ENCODE results near the gene MRPL48. TPM values are rescaled to one million over a fixed set of nuclear protein-coding genes. Genes with fewer than 3 reads are reported as not detected.
"Not testable (repeated sequence)": the region's sequence is repeated elsewhere in the genome, so short reads cannot be mapped to it uniquely, and the experiment has no call there.

Gene MRPL48
- total RNA-seq = 10 to 100 TPM; 37.5 to 58.5 TPM
- 10 to 100 TPM; 39.4 to 41.5 TPM for polyA plus RNA-seq (ENCODE audit: insufficient read length in 2 of 2)
- long read RNA-seq, donor 1, transcript MRPL48-201 (8 exons, 1,536 nt) = major isoform, 18 of 30 reads
- long read RNA-seq, donor 1, partial matches to known transcripts = 6 of 30 reads
- long read RNA-seq, donor 1, other reads (novel, unspliced or antisense) = 0 of 30 reads
- long read RNA-seq, donor 2, transcript MRPL48-201 (8 exons, 1,536 nt) = major isoform, 6 of 6 reads
- long read RNA-seq, donor 2, partial matches to known transcripts = 0 of 6 reads
- long read RNA-seq, donor 2, other reads (novel, unspliced or antisense) = 0 of 6 reads
- long read RNA-seq, donor 3, transcript MRPL48-201 (8 exons, 1,536 nt) = major isoform, 11 of 15 reads
- long read RNA-seq, donor 3, partial matches to known transcripts = 0 of 15 reads
- long read RNA-seq, donor 3, other reads (novel, unspliced or antisense) = 0 of 15 reads
- long read RNA-seq, donor 4, transcript MRPL48-201 (8 exons, 1,536 nt) = major isoform, 24 of 31 reads
- long read RNA-seq, donor 4, partial matches to known transcripts = 5 of 31 reads
- long read RNA-seq, donor 4, other reads (novel, unspliced or antisense) = 0 of 31 reads

DNA sequence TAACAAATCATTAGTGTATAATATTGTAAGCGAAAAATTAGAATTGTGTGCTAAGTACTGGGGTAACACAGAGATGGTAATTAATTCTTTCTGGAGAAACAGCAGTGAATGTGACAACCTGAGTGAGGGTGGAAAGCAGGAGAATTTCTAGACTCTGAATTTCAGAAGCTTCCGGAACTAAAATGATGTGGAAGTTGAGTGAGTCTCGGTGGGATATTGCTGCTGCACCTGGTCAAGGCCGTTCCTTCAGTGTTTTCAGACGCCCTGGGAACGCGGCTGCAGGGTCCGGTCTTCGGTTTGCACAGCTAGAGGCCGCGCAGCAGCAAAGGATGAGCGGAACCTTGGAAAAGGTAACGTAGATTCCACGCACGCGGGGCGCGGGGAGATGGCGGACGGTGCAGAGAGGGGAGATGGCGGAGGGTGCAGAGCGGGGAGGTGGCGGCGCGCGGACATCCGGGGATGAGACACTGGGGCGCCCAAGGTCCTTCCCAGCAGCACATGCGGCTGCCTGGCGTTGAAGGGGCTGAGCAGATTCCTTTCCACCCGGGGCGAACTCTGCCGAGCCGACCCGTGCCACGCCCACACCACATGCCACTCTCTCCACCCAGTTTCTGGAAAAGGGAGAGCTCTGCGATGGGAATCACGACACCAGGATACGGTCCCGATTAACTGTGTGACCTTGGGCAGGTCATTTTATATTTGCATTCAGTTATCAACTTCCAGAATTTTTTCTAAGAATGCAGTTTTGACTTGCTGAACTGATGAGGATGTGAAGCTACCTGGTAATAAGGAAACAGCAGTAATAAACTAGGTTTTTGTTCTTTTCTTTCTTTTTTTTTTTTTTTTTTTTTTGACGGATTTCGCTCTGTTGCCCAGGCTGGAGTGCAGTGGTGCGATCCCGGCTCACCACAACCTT, at the start of gene MRPL48:
Gene MRPL48, plus strand, starts transcription at position 232 of the 916 bp plus-strand sequence. Its CDS starts 98 bp downstream, at position 330.
- under 1% methylated on average over 36 of the region's 44 CpGs for WGBS (ENCODE audit: insufficient coverage)
- Histone ChIP-seq H3K4me3 (ENCODE audit: low read depth, low read length) (peak within 1 kb of the TSS; percentile 98), H3K27me3 (ENCODE audit: control insufficient read depth, insufficient read depth, low read length) (no peaks in the 10 kb centered on the region), H3K27ac (ENCODE audit: low read depth, low read length) (peak within 1 kb of the TSS; percentile 98), H3K9me3 (ENCODE audit: control insufficient read depth, insufficient read depth, low read length) (no peaks in the 10 kb centered on the region), H3K36me3 (ENCODE audit: control insufficient read depth, insufficient read depth, low read length) (no peaks in the 10 kb centered on the region), H3K4me1 (ENCODE audit: control insufficient read depth, insufficient read depth, low read length) (peaks cover 14% of the 10 kb centered on the region)
- DNase-seq (ENCODE audit: low read depth in 4 of 6, low spot score in 6 of 6) = peak; percentile 81 to 98 (median 86)

- H3K4me3 ChIP-seq (ENCODE audit: low read depth, low read length) = no peak overlapping the region
- H3K4me1 ChIP-seq (ENCODE audit: control insufficient read depth, insufficient read depth, low read length) = no peaks in the 10 kb centered on the region
- DNase-seq (ENCODE audit: low read depth in 4 of 6, low spot score in 6 of 6) = no peak
- H3K9me3 ChIP-seq (ENCODE audit: control insufficient read depth, insufficient read depth, low read length) = no peaks in the 10 kb centered on the region
- H3K27me3 ChIP-seq (ENCODE audit: control insufficient read depth, insufficient read depth, low read length) = no peaks in the 10 kb centered on the region
- 100% methylated on average over 2 of the region's 7 CpGs for WGBS (ENCODE audit: insufficient coverage)
- no peaks in the 10 kb centered on the region for H3K36me3 ChIP-seq (ENCODE audit: control insufficient read depth, insufficient read depth, low read length)
- no peak overlapping the region for H3K27ac ChIP-seq (ENCODE audit: low read depth, low read length)
Measured at GRCh38 chr11:73743045-73743444, 44.6 kb upstream of the MRPL48 start.

GRCh38 chr11:73746701-73747100, 41.0 kb upstream of the MRPL48 start:
- H3K36me3 ChIP-seq (ENCODE audit: control insufficient read depth, insufficient read depth, low read length) = no peaks in the 10 kb centered on the region
- no peak overlapping the region for H3K4me3 ChIP-seq (ENCODE audit: low read depth, low read length)
- WGBS (ENCODE audit: insufficient coverage) = 80% methylated on average over 1 of the region's 13 CpGs
- H3K9me3 ChIP-seq (ENCODE audit: control insufficient read depth, insufficient read depth, low read length) = no peaks in the 10 kb centered on the region
- DNase-seq (ENCODE audit: low read depth in 4 of 6, low spot score in 6 of 6) = no peak
- H3K27ac ChIP-seq (ENCODE audit: low read depth, low read length) = no peak overlapping the region
- H3K27me3 ChIP-seq (ENCODE audit: control insufficient read depth, insufficient read depth, low read length) = no peaks in the 10 kb centered on the region
- no peaks in the 10 kb centered on the region for H3K4me1 ChIP-seq (ENCODE audit: control insufficient read depth, insufficient read depth, low read length)

DNA sequence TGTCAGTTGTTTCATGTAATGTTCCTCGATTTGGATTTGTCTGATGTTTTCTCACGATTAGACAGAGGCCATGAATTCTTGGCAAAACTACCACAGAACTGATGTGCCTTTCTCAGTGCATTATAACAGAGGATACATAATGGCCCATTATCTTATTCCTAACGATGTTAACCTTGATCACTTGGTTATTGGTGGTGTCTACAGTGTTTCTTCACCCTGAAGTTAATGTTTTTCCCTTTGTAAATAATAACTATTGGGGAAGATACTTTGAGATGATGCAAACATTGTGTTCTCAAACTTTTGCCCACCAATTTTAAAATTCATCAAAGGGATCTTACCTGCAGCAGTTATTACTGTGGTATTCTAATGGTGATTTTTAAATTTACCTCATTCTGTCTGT, 39.9 kb upstream of the MRPL48 start:
- Histone ChIP-seq H3K4me1 (ENCODE audit: control insufficient read depth, insufficient read depth, low read length) (peaks cover 5% of the 10 kb centered on the region), H3K4me3 (ENCODE audit: low read depth, low read length) (no peak overlapping the region), H3K9me3 (ENCODE audit: control insufficient read depth, insufficient read depth, low read length) (no peaks in the 10 kb centered on the region), H3K36me3 (ENCODE audit: control insufficient read depth, insufficient read depth, low read length) (no peaks in the 10 kb centered on the region), H3K27me3 (ENCODE audit: control insufficient read depth, insufficient read depth, low read length) (no peaks in the 10 kb centered on the region), H3K27ac (ENCODE audit: low read depth, low read length) (no peak overlapping the region)
- DNase-seq (ENCODE audit: low read depth in 4 of 6, low spot score in 6 of 6) = no peak
- no CpG with 5 or more reads among the region's 3 CpGs for WGBS (ENCODE audit: insufficient coverage)

GRCh38 chr11:73748300-73748699, 39.4 kb upstream of the MRPL48 start:
- Histone ChIP-seq H3K27ac (ENCODE audit: low read depth, low read length) (no peak overlapping the region), H3K27me3 (ENCODE audit: control insufficient read depth, insufficient read depth, low read length) (no peaks in the 10 kb centered on the region), H3K36me3 (ENCODE audit: control insufficient read depth, insufficient read depth, low read length) (no peaks in the 10 kb centered on the region), H3K9me3 (ENCODE audit: control insufficient read depth, insufficient read depth, low read length) (no peaks in the 10 kb centered on the region), H3K4me3 (ENCODE audit: low read depth, low read length) (no peak overlapping the region), H3K4me1 (ENCODE audit: control insufficient read depth, insufficient read depth, low read length) (peaks cover 9% of the 10 kb centered on the region)
- no CpG with 5 or more reads among the region's 5 CpGs for WGBS (ENCODE audit: insufficient coverage)
- no peak for DNase-seq (ENCODE audit: low read depth in 4 of 6, low spot score in 6 of 6)

DNA sequence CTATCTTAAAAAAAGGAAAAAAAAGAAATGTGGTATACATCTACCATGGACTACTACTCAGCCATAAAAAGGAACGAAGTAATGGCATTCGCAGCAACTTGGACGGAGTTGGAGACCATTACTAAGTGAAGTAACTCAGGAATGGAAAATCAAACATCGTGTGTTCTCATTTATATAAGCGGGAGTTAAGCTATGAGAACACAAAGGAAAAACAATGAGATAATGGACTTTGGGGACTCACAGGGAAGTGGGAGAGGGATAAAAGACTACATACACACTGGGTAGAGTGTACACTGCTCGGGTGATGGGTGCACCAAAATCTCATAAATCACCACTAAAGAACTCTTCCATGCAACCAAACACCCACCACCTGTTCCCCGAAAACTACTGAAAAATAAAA, 38.6 kb upstream of the MRPL48 start:
- peaks cover 4% of the 10 kb centered on the region for H3K36me3 ChIP-seq (ENCODE audit: control insufficient read depth, insufficient read depth, low read length)
- no peak overlapping the region for H3K4me3 ChIP-seq (ENCODE audit: low read depth, low read length)
- no peaks in the 10 kb centered on the region for H3K9me3 ChIP-seq (ENCODE audit: control insufficient read depth, insufficient read depth, low read length)
- H3K27ac ChIP-seq (ENCODE audit: low read depth, low read length) = no peak overlapping the region
- H3K27me3 ChIP-seq (ENCODE audit: control insufficient read depth, insufficient read depth, low read length) = no peaks in the 10 kb centered on the region
- DNase-seq (ENCODE audit: low read depth in 4 of 6, low spot score in 6 of 6) = no peak
- H3K4me1 ChIP-seq (ENCODE audit: control insufficient read depth, insufficient read depth, low read length) = peaks cover 9% of the 10 kb centered on the region
- WGBS (ENCODE audit: insufficient coverage) = no CpG with 5 or more reads among the region's 7 CpGs

- WGBS (ENCODE audit: insufficient coverage) = 80% methylated on average over 1 of the region's 5 CpGs
- peaks cover 9% of the 10 kb centered on the region for H3K4me1 ChIP-seq (ENCODE audit: control insufficient read depth, insufficient read depth, low read length)
- H3K36me3 ChIP-seq (ENCODE audit: control insufficient read depth, insufficient read depth, low read length) = peaks cover 4% of the 10 kb centered on the region
- no peak overlapping the region for H3K4me3 ChIP-seq (ENCODE audit: low read depth, low read length)
- no peaks in the 10 kb centered on the region for H3K9me3 ChIP-seq (ENCODE audit: control insufficient read depth, insufficient read depth, low read length)
- no peak for DNase-seq (ENCODE audit: low read depth in 4 of 6, low spot score in 6 of 6)
- H3K27me3 ChIP-seq (ENCODE audit: control insufficient read depth, insufficient read depth, low read length) = no peaks in the 10 kb centered on the region
- no peak overlapping the region for H3K27ac ChIP-seq (ENCODE audit: low read depth, low read length)
Measured at GRCh38 chr11:73750228-73750627, 37.4 kb upstream of the MRPL48 start.

- 100% methylated on average over 2 of the region's 4 CpGs for WGBS (ENCODE audit: insufficient coverage)
- H3K27me3 ChIP-seq (ENCODE audit: control insufficient read depth, insufficient read depth, low read length); H3K36me3 ChIP-seq (ENCODE audit: control insufficient read depth, insufficient read depth, low read length); H3K4me1 ChIP-seq (ENCODE audit: control insufficient read depth, insufficient read depth, low read length); H3K27ac ChIP-seq (ENCODE audit: low read depth, low read length); DNase-seq (ENCODE audit: low read depth in 4 of 6, low spot score in 6 of 6); H3K4me3 ChIP-seq (ENCODE audit: low read depth, low read length); H3K9me3 ChIP-seq (ENCODE audit: control insufficient read depth, insufficient read depth, low read length): not testable (repeated sequence)
Measured at GRCh38 chr11:73750862-73751261, 36.8 kb upstream of the MRPL48 start.

GRCh38 chr11:73752216-73752867, 35.3 kb upstream of the MRPL48 start:
- WGBS (ENCODE audit: insufficient coverage) = 73% methylated on average over 6 of the region's 14 CpGs

More at GRCh38 chr11:73752216-73752867, 35.3 kb upstream of the MRPL48 start:
- H3K27ac ChIP-seq (ENCODE audit: low read depth, low read length) = no peak overlapping the region
- no peaks in the 10 kb centered on the region for H3K9me3 ChIP-seq (ENCODE audit: control insufficient read depth, insufficient read depth, low read length)
- H3K36me3 ChIP-seq (ENCODE audit: control insufficient read depth, insufficient read depth, low read length) = peaks cover 7% of the 10 kb centered on the region
- peaks cover 9% of the 10 kb centered on the region for H3K4me1 ChIP-seq (ENCODE audit: control insufficient read depth, insufficient read depth, low read length)
- no peaks in the 10 kb centered on the region for H3K27me3 ChIP-seq (ENCODE audit: control insufficient read depth, insufficient read depth, low read length)
- no peak for DNase-seq (ENCODE audit: low read depth in 4 of 6, low spot score in 6 of 6)
- H3K4me3 ChIP-seq (ENCODE audit: low read depth, low read length) = no peak overlapping the region

Data from spinal cord (tissue), 10 donors.